ENCODE data around the gene KCNQ1. TPM values are rescaled to one million over a fixed set of nuclear protein-coding genes. Genes with fewer than 3 reads are reported as not detected.
A peak's percentile ranks its signal among the peaks of the same experiment; 100 is the strongest.

KCNQ1 gene
- total and polyA plus RNA-seq, 2 of the 13 experiments (the other 11 are each of a cell fraction or from before 2014, with no cell fraction given) = 0.02 to 0.08 TPM

- TF ChIP-seq PTBP1 (IDR thresholded peaks at IDR 0.05; ENCODE audit: low read depth, low read length, poor library complexity, severe bottlenecking) (no peak), ZNF333 (CRISPR knock-in tag; IDR thresholded peaks at IDR 0.05; ENCODE audit: borderline replicate concordance) (no peak; the same call in 1 of the 2 replicates), ZNF607 (CRISPR knock-in tag; IDR thresholded peaks at IDR 0.05; ENCODE audit: borderline replicate concordance) (no peak), ZNF773 (CRISPR knock-in tag; IDR thresholded peaks at IDR 0.05; ENCODE audit: borderline replicate concordance) (no peak), DNMT3B (CRISPR knock-in tag; conservative IDR thresholded peaks at IDR 0.05) (no peak), ELF1 (CRISPR knock-in tag; IDR thresholded peaks at IDR 0.05) (no peak), ASH2L (IDR thresholded peaks at IDR 0.05; ENCODE audit: insufficient read length, low read depth, low read length) (no peak), BHLHE40 (IDR thresholded peaks at IDR 0.05; ENCODE audit: low read length) (peak; percentile 68), POLR2G (IDR thresholded peaks at IDR 0.05; ENCODE audit: low read depth, low read length) (peak; percentile 49), ATF7-NPFF (CRISPR knock-in tag; IDR thresholded peaks at IDR 0.05; ENCODE audit: low read depth) (no peak), ZFP1 (CRISPR knock-in tag; IDR thresholded peaks at IDR 0.05) (no peak), PHF5A (CRISPR knock-in tag; IDR thresholded peaks at IDR 0.05; ENCODE audit: low read depth, unreplicated experiment) (no peak), ZNF644 (CRISPR knock-in tag; IDR thresholded peaks at IDR 0.05; ENCODE audit: low read depth) (0 out of 2 replicates have a peak, but pooled peaks have one; percentile 32), IKZF1 (IDR thresholded peaks at IDR 0.05) (no peak), SRF (IDR thresholded peaks at IDR 0.05; ENCODE audit: low read depth, low read length) (no peak), FUBP1 (CRISPR knock-in tag; IDR thresholded peaks at IDR 0.05; ENCODE audit: borderline replicate concordance) (no peak), ZNF3 (CRISPR knock-in tag; IDR thresholded peaks at IDR 0.05) (no peak), ZNF619 (CRISPR knock-in tag; IDR thresholded peaks at IDR 0.05) (no peak), ZXDC (CRISPR knock-in tag; IDR thresholded peaks at IDR 0.05) (no peak), RBM22 (optimal IDR thresholded peaks at IDR 0.05; ENCODE audit: low read length) (no peak), TFDP1 (CRISPR knock-in tag; IDR thresholded peaks at IDR 0.05; ENCODE audit: borderline replicate concordance) (peak; percentile 32; the same call in 1 of the 2 replicates), ZNF512 (CRISPR knock-in tag; IDR thresholded peaks at IDR 0.05) (no peak), NR2F6 (IDR thresholded peaks at IDR 0.05) (no peak; the same call in 1 of the 2 replicates), NR2F6 (CRISPR knock-in tag; IDR thresholded peaks at IDR 0.05) (peak; percentile 47; the same call in 1 of the 2 replicates), ZNF335 (CRISPR knock-in tag; IDR thresholded peaks at IDR 0.05) (no peak)
These were observed 117.1 kb downstream of the KCNQ1 start (continued) for GRCh38 chr11:2561696-2562581.

Data from HepG2 (cell line).